Stimulated activated naive CD8-positive, alpha-beta T cell treated with anti-CD3 and anti-CD28 coated beads, Interleukin-15, Interleukin-2, amounts not matched to agents 100 ng/mL and 50 ng/mL, for 24 hours (primary cell): ENCODE data around the gene ITPK1.
A peak's percentile ranks its signal among the peaks of the same experiment; 100 is the strongest.

Experiments
- H3K27ac Mint-ChIP-seq: one replicate; pipeline ENCODE4 v1.8.0; 2021; ENCODE audit warnings: mild to moderate bottlenecking, mixed read lengths
- H3K27me3 Mint-ChIP-seq: one replicate; pipeline ENCODE4 v1.8.0; 2021; ENCODE audit warnings: mixed read lengths
- H3K36me3 Mint-ChIP-seq: one replicate; pipeline ENCODE4 v1.8.0; 2021; ENCODE audit warnings: low read depth, mixed read lengths
- H3K4me1 Mint-ChIP-seq: one replicate; pipeline ENCODE4 v1.8.0; 2021; ENCODE audit warnings: low read depth, mixed read lengths
- H3K4me3 Mint-ChIP-seq: one replicate; pipeline ENCODE4 v1.8.0; 2021; ENCODE audit warnings: mild to moderate bottlenecking, mixed read lengths
- H3K9me3 Mint-ChIP-seq: one replicate; pipeline ENCODE4 v1.8.0; 2021; ENCODE audit warnings: mixed read lengths

Gene ITPK1

DNA sequence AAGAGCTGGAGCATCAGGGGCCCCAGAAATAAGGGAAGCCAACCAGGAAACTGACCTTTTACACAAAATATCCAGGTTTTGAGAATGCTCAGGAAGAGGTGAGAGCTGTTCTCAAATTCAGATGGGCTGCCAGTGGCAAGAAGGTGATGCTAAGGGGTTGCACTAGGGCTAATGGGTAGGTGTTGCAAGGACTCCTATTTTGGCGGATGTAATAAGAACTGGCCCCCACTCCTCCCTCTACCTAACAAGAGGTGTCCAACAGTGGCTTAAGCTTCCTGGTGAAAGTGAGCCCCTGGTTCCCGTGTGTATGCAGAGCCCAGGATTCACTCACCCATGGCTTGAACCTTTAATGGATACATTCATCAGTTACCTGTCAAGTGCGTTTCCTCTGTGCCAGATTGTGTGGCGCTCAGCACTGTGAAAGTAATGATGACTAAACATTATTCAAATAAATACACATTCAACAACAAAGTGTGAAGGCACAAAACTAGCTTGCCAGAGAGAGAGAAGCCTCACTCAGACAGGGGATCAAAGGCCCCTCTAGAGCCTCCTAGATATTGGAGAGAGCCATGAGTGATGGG, 193.5 kb downstream of the ITPK1 start:
- no peak overlapping the region for H3K27ac Mint-ChIP-seq
- peaks cover 44% of the 10 kb centered on the region for H3K27me3 Mint-ChIP-seq
- no peak overlapping the region for H3K4me3 Mint-ChIP-seq
- no peaks in the 10 kb centered on the region for H3K9me3 Mint-ChIP-seq
- H3K4me1 Mint-ChIP-seq: no peaks in the 10 kb centered on the region
- H3K36me3 Mint-ChIP-seq: no peaks in the 10 kb centered on the region

DNA sequence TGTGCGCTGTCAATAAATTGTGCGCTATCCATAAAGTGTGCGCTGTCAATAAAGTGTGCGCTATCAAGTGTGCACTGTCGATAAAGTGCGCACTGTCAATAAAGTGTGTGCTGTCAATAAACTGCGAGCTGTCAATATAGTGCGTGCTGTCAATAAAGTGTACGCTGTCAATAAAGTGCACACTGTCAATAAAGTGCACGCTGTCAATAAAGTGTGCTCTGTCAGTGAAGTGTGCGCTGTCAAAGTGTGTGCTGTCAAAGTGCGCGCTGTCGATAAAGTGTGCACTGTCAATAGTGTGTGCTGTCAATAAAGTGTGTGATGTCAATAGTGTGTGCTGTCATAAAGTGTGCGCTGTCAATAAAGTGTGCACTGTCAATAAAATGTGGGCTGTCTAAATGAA, 195.7 kb downstream of the ITPK1 start:
- Mint-ChIP-seq H3K27me3 (peaks cover 38% of the 10 kb centered on the region), H3K27ac (no peak overlapping the region), H3K36me3 (no peaks in the 10 kb centered on the region), H3K4me3 (no peak overlapping the region), H3K9me3 (no peaks in the 10 kb centered on the region), H3K4me1 (no peaks in the 10 kb centered on the region)

DNA sequence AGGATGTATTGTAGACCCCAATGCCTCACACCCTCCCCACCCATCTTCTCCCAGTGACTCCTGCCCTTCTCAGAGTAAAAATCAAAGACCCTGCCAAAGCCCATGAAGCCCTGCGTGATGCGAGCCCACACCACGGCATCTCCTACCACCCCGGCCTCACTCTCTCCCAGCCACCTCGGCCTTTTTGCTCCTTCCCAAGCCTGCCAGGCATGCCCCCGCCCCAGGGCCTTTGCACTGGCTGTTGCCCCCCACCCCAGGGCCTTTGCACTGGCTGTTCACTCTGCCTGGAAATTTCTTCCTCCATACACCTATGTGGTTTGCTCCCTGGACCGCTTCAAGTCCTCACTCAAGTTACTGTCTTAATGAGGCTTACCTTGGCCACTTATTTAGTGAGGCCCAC, 197.8 kb downstream of the ITPK1 start:
- Mint-ChIP-seq H3K4me3 (no peak overlapping the region), H3K36me3 (no peaks in the 10 kb centered on the region), H3K27me3 (peaks cover 36% of the 10 kb centered on the region), H3K9me3 (no peaks in the 10 kb centered on the region), H3K27ac (no peak overlapping the region), H3K4me1 (no peaks in the 10 kb centered on the region)

DNA sequence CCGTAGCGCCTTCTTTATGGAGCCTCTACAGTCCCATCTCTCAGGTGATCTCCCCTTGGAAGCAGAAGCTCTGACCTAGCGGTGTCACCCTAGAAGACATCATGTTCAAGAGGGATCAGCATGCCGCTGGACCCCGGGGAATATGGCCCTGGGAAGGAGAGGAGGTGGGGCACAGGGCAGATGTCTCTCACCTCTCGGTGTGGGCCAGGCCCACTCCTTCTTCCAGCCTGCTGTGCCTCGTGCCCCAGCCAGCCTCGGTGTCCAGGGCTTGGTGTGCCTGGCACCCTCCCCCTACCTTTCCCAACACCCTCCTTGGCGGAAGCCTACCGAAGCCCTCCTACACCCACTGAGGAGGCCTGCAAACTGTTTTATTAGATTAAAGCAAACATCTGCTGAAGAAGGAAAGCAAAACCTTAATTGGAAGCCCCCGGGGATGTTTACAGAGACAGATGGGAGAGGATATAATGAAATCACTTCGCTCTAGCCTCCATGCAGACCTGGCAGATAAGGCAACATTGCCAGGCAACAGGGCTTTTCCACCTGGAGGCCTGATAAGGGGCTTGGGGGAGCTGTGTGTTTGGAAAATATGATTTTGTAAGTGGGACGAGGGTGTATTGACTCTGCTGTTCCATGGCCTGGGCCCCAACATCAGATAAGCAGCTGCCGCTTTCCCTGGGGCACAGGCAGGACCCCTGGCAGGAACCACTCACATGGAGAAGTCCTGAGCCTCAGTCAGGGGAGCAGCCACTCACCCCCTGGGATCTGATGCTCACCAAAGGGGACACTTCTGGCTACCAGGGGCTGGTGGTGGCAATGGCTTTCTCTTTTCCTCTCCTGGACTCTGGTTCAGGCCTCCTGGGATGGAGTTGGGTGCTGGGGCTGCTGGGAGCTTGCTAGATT, 198.4 kb downstream of the ITPK1 start:
- no peaks in the 10 kb centered on the region for H3K9me3 Mint-ChIP-seq
- H3K27me3 Mint-ChIP-seq: peaks cover 31% of the 10 kb centered on the region
- H3K4me1 Mint-ChIP-seq: no peaks in the 10 kb centered on the region
- no peak overlapping the region for H3K27ac Mint-ChIP-seq
- no peaks in the 10 kb centered on the region for H3K36me3 Mint-ChIP-seq
- no peak overlapping the region for H3K4me3 Mint-ChIP-seq

DNA sequence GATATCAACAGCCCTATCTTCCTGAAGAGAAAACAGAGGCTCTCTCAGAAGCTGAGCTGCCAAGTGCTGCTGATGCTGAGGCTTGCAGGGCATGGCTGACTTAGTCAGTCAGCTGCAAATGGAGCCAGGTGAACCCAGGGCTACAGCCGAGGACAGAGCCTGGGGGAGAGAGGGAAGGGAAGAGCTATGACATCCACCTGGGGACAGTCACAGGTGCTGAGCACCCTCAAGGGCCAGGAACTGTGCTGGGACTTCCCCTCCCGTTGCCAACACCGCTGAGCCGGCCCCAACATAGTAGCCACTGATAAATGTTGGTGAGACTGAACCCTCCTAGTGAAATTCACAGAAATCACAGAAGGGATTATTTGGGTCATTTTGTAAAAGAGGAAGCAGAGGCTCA, 199.5 kb downstream of the ITPK1 start:
- no peak overlapping the region for H3K27ac Mint-ChIP-seq
- H3K4me3 Mint-ChIP-seq: no peak overlapping the region
- no peaks in the 10 kb centered on the region for H3K4me1 Mint-ChIP-seq
- H3K27me3 Mint-ChIP-seq: peaks cover 20% of the 10 kb centered on the region
- no peaks in the 10 kb centered on the region for H3K9me3 Mint-ChIP-seq
- no peaks in the 10 kb centered on the region for H3K36me3 Mint-ChIP-seq

DNA sequence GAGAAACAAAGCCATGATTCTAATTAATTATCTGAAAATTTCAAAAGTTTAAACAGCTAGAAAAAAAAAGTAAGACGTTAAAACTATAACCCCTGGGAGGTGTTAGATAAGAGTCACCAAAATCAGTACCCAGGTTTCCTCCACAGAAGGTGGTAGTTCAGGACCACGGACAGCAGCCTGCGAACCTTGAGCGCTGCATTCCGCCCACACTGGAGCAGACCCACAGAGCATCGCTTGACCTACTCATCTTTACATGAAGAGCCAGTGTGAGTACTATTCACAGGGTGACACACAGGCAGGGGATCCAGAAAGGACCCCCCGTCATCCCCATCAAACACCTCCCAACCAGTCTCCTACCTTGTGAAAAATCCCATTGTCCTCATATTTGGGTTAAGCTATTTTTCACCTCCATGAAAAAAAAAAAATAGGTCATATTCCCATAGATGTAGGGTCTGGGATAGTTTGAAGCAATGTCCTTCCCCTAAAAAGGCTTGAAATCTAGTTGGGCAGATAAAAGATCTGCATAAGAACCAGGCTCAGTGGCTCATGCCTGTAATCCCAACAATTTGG, 201.6 kb downstream of the ITPK1 start:
- Mint-ChIP-seq H3K36me3 (no peaks in the 10 kb centered on the region), H3K27ac (no peak overlapping the region), H3K4me3 (no peak overlapping the region), H3K9me3 (no peaks in the 10 kb centered on the region), H3K27me3 (peaks cover 12% of the 10 kb centered on the region), H3K4me1 (no peaks in the 10 kb centered on the region)

DNA sequence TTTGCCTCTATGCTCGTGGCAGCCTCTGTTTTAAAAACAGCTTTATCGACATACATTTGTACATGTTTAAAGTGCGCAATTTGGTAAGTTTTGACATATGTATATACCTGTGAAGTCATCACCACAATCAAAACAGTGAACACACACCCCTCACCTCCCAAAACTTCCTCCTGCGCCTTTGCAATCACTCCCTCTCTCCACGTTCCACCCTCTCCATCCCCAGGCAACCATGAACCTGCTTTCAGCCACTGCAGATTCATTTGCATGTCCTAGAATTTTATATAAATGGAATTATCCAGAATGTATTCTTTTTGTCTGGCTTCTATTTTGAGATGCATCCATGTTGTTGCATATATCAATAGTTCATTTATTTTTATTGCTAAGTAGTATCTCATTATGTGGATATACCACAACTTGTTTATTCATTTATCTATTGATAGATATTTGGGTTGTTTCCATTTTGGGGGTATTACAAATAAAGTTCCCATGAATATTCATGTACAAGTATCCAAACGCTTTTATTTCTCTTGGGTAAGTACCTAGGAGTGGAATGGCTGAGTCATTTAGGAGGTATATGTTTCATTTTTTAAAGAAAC, 208.3 kb downstream of the ITPK1 start:
- Mint-ChIP-seq H3K27ac (no peak overlapping the region), H3K9me3 (no peaks in the 10 kb centered on the region), H3K27me3 (peaks cover 19% of the 10 kb centered on the region), H3K4me3 (no peak overlapping the region), H3K36me3 (no peaks in the 10 kb centered on the region), H3K4me1 (peaks cover 14% of the 10 kb centered on the region)

DNA sequence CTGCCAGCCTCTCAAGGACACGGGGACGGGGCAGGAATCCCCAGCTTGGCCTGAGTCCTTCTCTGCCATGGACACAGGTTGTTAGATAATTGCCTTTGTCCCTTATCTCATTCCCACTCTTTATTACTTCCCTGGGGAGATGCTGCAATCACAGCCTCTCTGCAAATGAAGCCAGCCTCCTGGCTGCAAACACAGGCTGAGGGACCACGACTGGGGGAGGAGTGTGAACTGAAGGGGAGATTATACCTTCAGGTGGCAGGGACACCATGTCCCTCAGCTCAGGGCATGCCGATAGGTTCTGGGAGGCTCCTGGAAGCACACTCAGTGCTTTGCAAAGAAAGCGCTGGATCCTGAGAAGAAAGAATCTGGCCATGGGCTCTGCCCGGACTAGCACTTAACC, 208.9 kb downstream of the ITPK1 start:
- H3K27ac Mint-ChIP-seq: no peak overlapping the region
- peaks cover 17% of the 10 kb centered on the region for H3K4me1 Mint-ChIP-seq
- H3K9me3 Mint-ChIP-seq: no peaks in the 10 kb centered on the region
- peaks cover 24% of the 10 kb centered on the region for H3K27me3 Mint-ChIP-seq
- no peak overlapping the region for H3K4me3 Mint-ChIP-seq
- H3K36me3 Mint-ChIP-seq: no peaks in the 10 kb centered on the region

DNA sequence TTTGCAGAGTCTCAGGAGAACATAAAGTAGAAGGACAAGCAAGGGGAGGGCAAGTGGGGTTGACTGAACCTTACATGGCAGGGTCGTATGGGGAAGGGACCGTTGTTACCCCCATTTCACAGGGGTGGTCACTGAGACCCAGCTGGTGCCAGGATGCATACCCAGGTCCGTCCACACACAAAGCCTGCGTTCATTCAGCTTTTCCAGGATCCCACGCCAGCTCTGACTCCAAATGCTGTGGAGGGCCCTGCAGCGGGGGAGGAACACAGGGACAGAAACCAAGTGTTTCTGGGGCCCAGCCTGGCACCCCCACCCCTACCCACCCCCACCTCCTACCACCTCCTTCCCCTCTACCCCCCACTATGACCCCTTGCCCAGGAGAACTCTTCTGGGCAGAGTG, 209.3 kb downstream of the ITPK1 start:
- H3K9me3 Mint-ChIP-seq: no peaks in the 10 kb centered on the region
- no peak overlapping the region for H3K27ac Mint-ChIP-seq
- H3K4me3 Mint-ChIP-seq: no peak overlapping the region
- H3K36me3 Mint-ChIP-seq: no peaks in the 10 kb centered on the region
- H3K27me3 Mint-ChIP-seq: peaks cover 24% of the 10 kb centered on the region
- H3K4me1 Mint-ChIP-seq: peaks cover 17% of the 10 kb centered on the region

DNA sequence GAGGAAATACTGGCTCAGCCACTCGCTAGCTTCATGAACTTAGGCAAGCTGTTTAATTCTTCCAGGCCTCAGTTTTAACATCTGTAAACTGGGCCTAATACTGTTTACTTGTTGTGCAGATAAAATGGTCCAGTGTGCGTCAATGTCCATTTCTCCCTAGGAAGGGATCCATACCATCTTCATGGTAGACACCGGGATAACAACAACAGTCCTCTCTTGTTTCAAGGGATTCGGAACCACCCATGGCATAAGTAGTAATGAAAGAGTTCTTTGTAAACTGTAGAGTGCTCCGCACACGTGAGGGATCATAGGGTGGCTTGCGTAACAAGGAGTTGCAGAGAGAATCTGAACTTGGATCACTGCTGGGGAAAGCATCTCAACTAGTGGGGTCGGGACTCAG, 210.1 kb downstream of the ITPK1 start:
- H3K27ac Mint-ChIP-seq: no peak overlapping the region
- peaks cover 24% of the 10 kb centered on the region for H3K27me3 Mint-ChIP-seq
- peaks cover 17% of the 10 kb centered on the region for H3K4me1 Mint-ChIP-seq
- H3K9me3 Mint-ChIP-seq: no peaks in the 10 kb centered on the region
- no peak overlapping the region for H3K4me3 Mint-ChIP-seq
- H3K36me3 Mint-ChIP-seq: no peaks in the 10 kb centered on the region

DNA sequence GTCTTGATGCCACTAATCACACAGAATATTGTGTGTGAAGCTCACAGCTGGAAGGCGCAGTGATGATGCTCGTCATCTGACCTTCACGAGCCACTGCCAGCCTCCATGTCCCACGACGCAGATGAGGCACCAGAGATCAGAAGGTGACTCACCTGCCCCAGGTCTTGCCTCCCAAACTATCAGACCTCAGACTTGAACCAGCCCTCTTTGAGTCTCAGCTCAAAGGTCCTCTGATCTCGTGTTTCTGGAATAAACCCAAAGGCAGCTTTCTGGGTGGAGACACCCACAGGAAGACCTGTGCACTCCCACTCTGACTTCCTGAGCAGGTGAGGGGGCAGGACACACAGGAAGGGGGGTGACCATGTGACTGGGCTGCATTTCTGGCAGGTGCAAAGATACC, 212.4 kb downstream of the ITPK1 start:
- Mint-ChIP-seq H3K4me3 (no peak overlapping the region), H3K4me1 (peaks cover 31% of the 10 kb centered on the region), H3K9me3 (no peaks in the 10 kb centered on the region), H3K36me3 (no peaks in the 10 kb centered on the region), H3K27me3 (peaks cover 20% of the 10 kb centered on the region), H3K27ac (no peak overlapping the region)

DNA sequence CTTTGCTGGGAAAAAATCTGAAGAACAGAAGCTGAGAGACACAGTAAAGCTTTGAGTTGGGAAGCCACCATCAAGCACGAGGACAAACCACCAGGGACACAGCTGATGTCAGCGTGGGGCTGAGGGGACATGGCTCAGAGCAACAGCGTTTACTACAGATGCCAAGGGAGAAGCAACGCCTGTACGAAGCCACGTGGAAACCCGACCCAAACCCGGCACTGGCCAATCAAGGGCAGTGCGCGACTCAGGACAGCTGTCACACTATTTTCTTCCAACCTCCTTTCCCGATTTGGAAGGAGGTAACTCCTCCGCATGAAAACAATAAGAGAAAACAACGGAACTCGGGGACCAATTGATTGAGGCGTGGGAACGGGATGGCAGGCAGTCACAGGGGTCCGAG, 213.0 kb downstream of the ITPK1 start:
- Mint-ChIP-seq H3K9me3 (no peaks in the 10 kb centered on the region), H3K27ac (peak overlapping the region; percentile 1), H3K4me3 (no peak overlapping the region), H3K27me3 (peaks cover 20% of the 10 kb centered on the region), H3K36me3 (no peaks in the 10 kb centered on the region), H3K4me1 (peaks cover 37% of the 10 kb centered on the region)

DNA sequence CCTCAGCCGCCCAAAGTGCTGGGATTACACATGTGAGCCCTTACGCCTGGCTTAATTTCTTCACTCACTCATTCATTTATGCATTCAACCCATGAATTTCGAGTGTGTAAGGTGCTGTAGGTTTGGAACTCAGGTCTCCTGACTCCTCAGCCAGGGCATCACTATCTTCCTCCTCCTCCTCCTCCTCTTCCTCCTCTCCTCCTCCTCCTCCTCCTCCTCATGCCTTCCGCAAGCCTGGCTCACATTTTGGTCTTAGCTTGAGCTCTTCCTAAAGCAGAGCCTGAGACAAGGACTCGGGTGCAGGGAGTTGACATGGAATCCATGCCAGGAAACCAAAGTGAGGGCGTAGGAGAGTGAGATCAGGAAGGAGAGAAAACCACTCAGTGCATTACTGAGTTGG, 213.5 kb downstream of the ITPK1 start:
- H3K4me3 Mint-ChIP-seq: no peak overlapping the region

DNA sequence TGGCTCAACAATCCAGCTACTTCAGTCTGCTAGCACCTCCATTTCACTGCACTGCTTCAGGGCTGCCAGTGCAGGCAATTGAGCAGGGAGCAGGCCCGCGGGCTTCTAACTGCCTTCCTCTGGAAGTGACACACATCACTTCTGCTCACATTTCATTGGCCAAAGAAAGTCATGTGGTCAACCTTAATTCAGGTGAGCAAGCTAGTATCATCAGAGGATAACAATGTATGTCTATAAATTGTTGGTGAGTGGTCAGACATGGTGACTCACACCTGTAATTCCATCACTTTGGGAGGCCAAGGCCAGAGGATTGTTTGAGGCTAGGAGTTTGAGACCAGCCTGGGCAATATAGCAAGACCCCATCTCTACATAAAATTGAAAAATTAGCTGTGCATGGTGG, 215.1 kb downstream of the ITPK1 start:
- H3K4me1 Mint-ChIP-seq: peaks cover 39% of the 10 kb centered on the region
- no peaks in the 10 kb centered on the region for H3K9me3 Mint-ChIP-seq
- no peaks in the 10 kb centered on the region for H3K36me3 Mint-ChIP-seq
- no peak overlapping the region for H3K27ac Mint-ChIP-seq
- H3K4me3 Mint-ChIP-seq: no peak overlapping the region
- H3K27me3 Mint-ChIP-seq: peaks cover 20% of the 10 kb centered on the region

More for the DNA sequence above, 213.5 kb downstream of the ITPK1 start:
- peaks cover 17% of the 10 kb centered on the region for H3K27me3 Mint-ChIP-seq
- H3K9me3 Mint-ChIP-seq: no peaks in the 10 kb centered on the region
- no peaks in the 10 kb centered on the region for H3K36me3 Mint-ChIP-seq
- peak overlapping the region; percentile 1 for H3K27ac Mint-ChIP-seq
- peaks cover 39% of the 10 kb centered on the region for H3K4me1 Mint-ChIP-seq

DNA sequence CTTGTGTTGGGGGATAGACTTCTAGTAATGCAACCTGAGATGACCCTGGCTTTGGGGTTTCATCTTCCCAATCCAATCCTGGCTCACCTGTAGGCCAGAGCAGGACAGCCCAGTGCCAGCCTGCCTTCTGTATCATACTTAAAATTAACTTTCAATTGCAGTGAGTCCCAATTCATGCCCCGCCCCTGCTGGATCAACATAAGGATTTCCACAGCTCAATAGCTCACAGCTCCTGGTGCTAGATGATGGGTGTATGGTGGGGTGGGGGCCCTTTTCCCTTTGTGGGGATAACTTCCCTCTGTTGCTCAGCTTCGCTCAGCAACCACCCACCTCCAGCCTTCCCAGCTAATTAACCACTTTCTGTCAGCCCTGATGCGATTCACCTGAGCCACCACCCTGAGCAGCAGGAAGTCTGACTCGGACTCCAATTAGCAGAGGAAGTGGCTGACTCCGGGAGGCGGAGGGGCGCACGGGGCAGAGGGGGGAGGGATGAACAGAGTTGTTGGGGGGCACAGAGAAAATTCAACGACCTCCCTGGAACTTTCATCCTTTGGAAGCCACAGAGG, 217.1 kb downstream of the ITPK1 start:
- Mint-ChIP-seq H3K27ac (peak overlapping the region; percentile 72), H3K9me3 (peaks cover 2% of the 10 kb centered on the region), H3K27me3 (peaks cover 27% of the 10 kb centered on the region), H3K36me3 (no peaks in the 10 kb centered on the region), H3K4me1 (peaks cover 42% of the 10 kb centered on the region), H3K4me3 (peak overlapping the region; percentile 28)
